Activated CD4-positive, alpha-beta T cell treated with anti-CD3 and anti-CD28 coated beads for 36 hours (primary cell): ENCODE results near the gene ELMO1. TPM values are rescaled to one million over a fixed set of nuclear protein-coding genes. Genes with fewer than 3 reads are reported as not detected.

Source experiments
- ATAC-seq: fragments of 200-7000 bp; cut with Tn5 transposase; one replicate; pipeline ENCODE4 v1.10.0; 2021; ENCODE audit warnings: mild to moderate bottlenecking, moderate library complexity
- CTCF ChIA-PET: fragments of 350-600 bp; sonication (Branson Sonifier 250); formaldehyde crosslinking; loops from one replicate; lab custom pipeline; 2021; ENCODE audit warnings: antibody characterized with exemption; lab: Charles Lee
- POLR2A ChIA-PET: fragments of 350-600 bp; sonication (Branson Sonifier 250); formaldehyde crosslinking; loops from one replicate; lab custom pipeline; 2021; ENCODE audit warnings: antibody characterized with exemption, inconsistent platforms; lab: Charles Lee
- DNase-seq: peaks from one replicate; pipeline ENCODE4 v3.0.0-alpha.2; 2020
- H3K27ac Mint-ChIP-seq: one replicate; pipeline ENCODE4 v1.8.0; 2021; ENCODE audit warnings: mixed read lengths
- H3K27me3 Mint-ChIP-seq: one replicate; pipeline ENCODE4 v1.8.0; 2021; ENCODE audit warnings: mixed read lengths
- H3K36me3 Mint-ChIP-seq: one replicate; pipeline ENCODE4 v1.8.0; 2021; ENCODE audit warnings: low read depth, mixed read lengths
- H3K4me1 Mint-ChIP-seq: one replicate; pipeline ENCODE4 v1.8.0; 2021; ENCODE audit warnings: mixed read lengths
- H3K4me3 Mint-ChIP-seq: one replicate; pipeline ENCODE4 v1.8.0; 2021; ENCODE audit warnings: mild to moderate bottlenecking, moderate library complexity, mixed read lengths
- H3K9me3 Mint-ChIP-seq: one replicate; pipeline ENCODE4 v1.8.0; 2021; ENCODE audit warnings: low read depth, mixed read lengths
- intact Hi-C, 2 experiments: fragments of 100-400 bp; cut with DNase I in 1 of 2; cut with micrococcal nuclease in 1 of 2; formaldehyde crosslinking; loops; one replicate each; pipeline versions ENCODE4 v1.14.2 to v1.15.1; 2022 to 2024; cut with DNase I, micrococcal nuclease
- total RNA-seq, 2 experiments: library from RNA; stranded (reverse); gene quantifications; one replicate each; pipeline ENCODE4 v1.2.3, GENCODE V29; 2021

The ELMO1 gene
- total RNA-seq, 2 experiments from 2014 or later: 96.2 to 173 TPM

- Mint-ChIP-seq H3K27me3 (no peaks in the 10 kb centered on the region), H3K36me3 (peaks cover 45% of the 10 kb centered on the region), H3K27ac (no peak overlapping the region), H3K9me3 (no peaks in the 10 kb centered on the region), H3K4me3 (no peak overlapping the region), H3K4me1 (peaks cover 14% of the 10 kb centered on the region)
- intact Hi-C loops: no loop called here
- ATAC-seq (no peak), DNase-seq (no peak)
- ChIA-PET CTCF (interaction anchor here (0.6 to 0.7 kb wide), 2 partner anchors 119 to 409 kb away, joined by 3 read pairs; no protein-coding TSS in a partner anchor), POLR2A (no interaction called here)
Measured at GRCh38 chr7:36898186-36898585, 550.5 kb downstream of the ELMO1 start.

GRCh38 chr7:36896956-36897590, 551.6 kb downstream of the ELMO1 start:
- H3K27me3 Mint-ChIP-seq: no peaks in the 10 kb centered on the region
- peaks cover 45% of the 10 kb centered on the region for H3K36me3 Mint-ChIP-seq
- H3K9me3 Mint-ChIP-seq: no peaks in the 10 kb centered on the region
- POLR2A ChIA-PET: no interaction called here
- no peak overlapping the region for H3K27ac Mint-ChIP-seq
- peaks cover 14% of the 10 kb centered on the region for H3K4me1 Mint-ChIP-seq
- CTCF ChIA-PET: interaction anchor here (0.6 kb wide), 1 partner anchor 101 kb away, joined by 4 read pairs; no protein-coding TSS in a partner anchor
- DNase-seq (no peak), ATAC-seq (no peak)
- intact Hi-C loops: no loop called here
- H3K4me3 Mint-ChIP-seq: no peak overlapping the region

DNA sequence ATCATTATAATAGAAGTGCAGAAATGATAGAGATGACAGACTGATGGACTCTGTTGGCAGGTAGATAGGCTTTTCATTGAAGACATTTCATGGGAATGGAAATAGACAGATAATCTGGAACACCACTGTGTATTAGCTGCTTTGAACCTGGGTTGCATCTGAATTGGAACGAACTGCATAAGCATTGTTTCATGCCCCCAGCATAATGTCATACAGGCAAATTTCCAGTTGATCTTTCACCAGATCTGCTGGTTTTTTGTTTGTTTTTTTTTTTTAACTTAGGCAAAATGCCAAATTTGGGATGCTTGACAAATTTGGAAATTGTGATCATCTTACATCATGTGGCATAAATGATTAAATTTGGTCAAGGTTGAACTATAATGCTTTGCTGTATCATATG, 552.2 kb downstream of the ELMO1 start:
- ChIA-PET POLR2A (no interaction called here), CTCF (no interaction called here)
- no peak for ATAC-seq
- no peak for DNase-seq
- Mint-ChIP-seq H3K9me3 (no peaks in the 10 kb centered on the region), H3K4me3 (no peak overlapping the region), H3K27me3 (no peaks in the 10 kb centered on the region), H3K27ac (no peak overlapping the region), H3K4me1 (peaks cover 14% of the 10 kb centered on the region), H3K36me3 (peaks cover 46% of the 10 kb centered on the region)
- intact Hi-C loops: no loop called here

GRCh38 chr7:36895192-36895591, 553.5 kb downstream of the ELMO1 start:
- Mint-ChIP-seq H3K9me3 (no peaks in the 10 kb centered on the region), H3K27me3 (no peaks in the 10 kb centered on the region), H3K36me3 (peaks cover 50% of the 10 kb centered on the region), H3K4me3 (no peak overlapping the region), H3K4me1 (peaks cover 14% of the 10 kb centered on the region), H3K27ac (no peak overlapping the region)
- intact Hi-C loops: no loop called here
- ChIA-PET CTCF (no interaction called here), POLR2A (no interaction called here)
- ATAC-seq (no peak), DNase-seq (no peak)

DNA sequence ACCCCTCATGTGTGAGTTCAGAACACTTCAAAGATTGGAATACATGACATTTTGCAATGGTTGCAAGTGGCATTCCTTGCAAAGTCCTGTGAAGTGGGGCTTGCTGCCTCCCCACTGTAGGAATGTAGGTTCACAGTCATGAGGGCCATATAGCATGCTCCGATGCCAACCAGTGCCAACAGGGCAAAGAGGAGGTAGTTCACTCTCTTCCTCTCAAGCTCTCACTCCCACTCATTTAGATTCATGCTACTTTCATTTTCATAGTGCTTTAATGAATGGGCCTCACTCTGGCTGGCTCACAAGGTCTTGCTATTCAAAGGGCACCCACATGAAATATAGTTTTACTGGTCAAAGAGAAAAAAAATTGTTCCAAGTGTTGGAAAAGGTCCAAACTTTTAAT, 554.5 kb downstream of the ELMO1 start:
- peak; percentile 90 for ATAC-seq
- Mint-ChIP-seq H3K27me3 (no peaks in the 10 kb centered on the region), H3K36me3 (peaks cover 49% of the 10 kb centered on the region), H3K4me3 (no peak overlapping the region), H3K27ac (no peak overlapping the region), H3K9me3 (no peaks in the 10 kb centered on the region), H3K4me1 (peaks cover 14% of the 10 kb centered on the region)
- ChIA-PET CTCF (no interaction called here), POLR2A (no interaction called here)
- DNase-seq: peak; percentile 15
- intact Hi-C loops: no loop called here

DNA sequence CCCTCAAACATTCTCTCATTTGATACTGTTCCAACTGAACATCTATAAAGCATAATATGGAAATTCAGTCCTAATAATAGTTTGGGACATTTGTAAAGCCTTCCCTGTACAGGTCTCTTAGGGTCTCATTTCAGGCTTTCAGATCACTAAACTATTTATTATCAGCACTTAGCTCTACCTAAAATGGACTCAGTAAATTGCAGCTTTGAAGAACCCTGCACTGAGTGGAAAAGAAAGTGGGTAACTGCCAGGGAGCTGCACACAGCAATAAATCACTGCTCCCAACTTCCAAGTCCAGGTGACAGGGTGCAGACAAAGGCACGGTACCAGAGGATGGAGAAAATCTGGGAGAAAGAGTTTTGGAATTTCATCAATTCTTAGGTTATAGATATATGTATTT, 559.5 kb downstream of the ELMO1 start:
- Mint-ChIP-seq H3K4me3 (no peak overlapping the region), H3K9me3 (no peaks in the 10 kb centered on the region)
- intact Hi-C loops: no loop called here

DNA sequence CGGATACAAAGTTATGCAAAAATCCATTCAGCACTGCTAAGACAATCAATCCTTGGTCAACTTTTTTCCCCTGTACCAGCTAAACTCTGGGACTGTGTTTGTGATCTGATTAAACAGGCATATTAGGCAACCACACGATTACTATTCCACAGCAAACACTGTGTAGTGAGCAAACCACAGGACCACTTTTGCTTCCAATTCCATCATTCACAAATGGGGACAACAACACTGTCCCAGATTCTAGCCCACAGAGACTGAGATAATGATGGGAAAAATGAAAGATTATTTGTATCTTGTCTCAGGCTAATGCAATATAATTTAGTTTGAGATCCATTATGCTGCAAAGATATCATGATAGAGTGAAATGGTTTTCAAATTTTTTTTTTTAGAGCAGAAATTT, 560.7 kb downstream of the ELMO1 start:
- Mint-ChIP-seq H3K9me3 (no peaks in the 10 kb centered on the region), H3K27ac (no peak overlapping the region), H3K4me1 (no peaks in the 10 kb centered on the region), H3K4me3 (no peak overlapping the region), H3K36me3 (peaks cover 53% of the 10 kb centered on the region), H3K27me3 (no peaks in the 10 kb centered on the region)
- CTCF ChIA-PET: no interaction called here
- intact Hi-C loops: no loop called here
- POLR2A ChIA-PET: no interaction called here
- DNase-seq (no peak), ATAC-seq (no peak)

More for the DNA sequence above, 559.5 kb downstream of the ELMO1 start:
- Mint-ChIP-seq H3K36me3 (peaks cover 65% of the 10 kb centered on the region), H3K27ac (no peak overlapping the region), H3K27me3 (no peaks in the 10 kb centered on the region), H3K4me1 (peaks cover 7% of the 10 kb centered on the region)
- DNase-seq: no peak
- ATAC-seq: no peak
- ChIA-PET CTCF (interaction anchor here (2.0 kb wide), 1 partner anchor 9 kb away, joined by 4 read pairs; no protein-coding TSS in a partner anchor), POLR2A (no interaction called here)

GRCh38 chr7:36887233-36887632, 561.4 kb downstream of the ELMO1 start:
- no peak for ATAC-seq
- H3K27ac Mint-ChIP-seq: no peak overlapping the region
- H3K27me3 Mint-ChIP-seq: no peaks in the 10 kb centered on the region
- POLR2A ChIA-PET: no interaction called here
- H3K36me3 Mint-ChIP-seq: peaks cover 51% of the 10 kb centered on the region
- DNase-seq: no peak
- CTCF ChIA-PET: interaction anchor here (0.8 kb wide), 1 partner anchor 19 kb away, joined by 3 read pairs; no protein-coding TSS in a partner anchor
- no peaks in the 10 kb centered on the region for H3K9me3 Mint-ChIP-seq
- H3K4me1 Mint-ChIP-seq: no peaks in the 10 kb centered on the region
- H3K4me3 Mint-ChIP-seq: no peak overlapping the region
- intact Hi-C loops: no loop called here

DNA sequence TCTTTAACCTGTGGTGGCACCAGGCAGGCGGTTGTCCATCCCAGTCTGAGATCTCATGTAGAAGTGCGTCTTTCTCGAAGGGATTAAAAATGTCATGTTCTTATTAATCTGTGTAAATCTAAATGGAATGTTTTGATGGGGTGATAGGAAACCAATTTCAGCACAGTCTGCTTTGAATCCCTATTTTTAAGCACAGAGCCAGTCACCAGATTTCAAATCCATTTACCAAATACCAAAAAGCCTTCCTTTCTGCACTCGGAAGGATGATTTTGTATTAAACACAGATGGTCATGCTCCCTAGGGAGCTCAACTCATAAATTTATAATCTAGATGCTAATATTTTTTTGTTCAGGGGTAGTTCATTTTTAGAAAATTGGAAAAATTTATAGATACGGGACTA, 563.8 kb downstream of the ELMO1 start:
- intact Hi-C loops: no loop called here
- no peak for DNase-seq
- ATAC-seq: no peak
- H3K9me3 Mint-ChIP-seq: no peaks in the 10 kb centered on the region
- no peaks in the 10 kb centered on the region for H3K27me3 Mint-ChIP-seq
- peaks cover 47% of the 10 kb centered on the region for H3K36me3 Mint-ChIP-seq
- no peaks in the 10 kb centered on the region for H3K4me1 Mint-ChIP-seq
- H3K27ac Mint-ChIP-seq: no peak overlapping the region
- H3K4me3 Mint-ChIP-seq: no peak overlapping the region
- POLR2A ChIA-PET: no interaction called here
- CTCF ChIA-PET: interaction anchor here (0.6 to 1.2 kb wide), 5 partner anchors 22 to 1665 kb away, joined by 3 to 4 read pairs (median 3); no protein-coding TSS in a partner anchor

GRCh38 chr7:36884351-36884750, 564.3 kb downstream of the ELMO1 start:
- H3K4me1 Mint-ChIP-seq: no peaks in the 10 kb centered on the region

DNA sequence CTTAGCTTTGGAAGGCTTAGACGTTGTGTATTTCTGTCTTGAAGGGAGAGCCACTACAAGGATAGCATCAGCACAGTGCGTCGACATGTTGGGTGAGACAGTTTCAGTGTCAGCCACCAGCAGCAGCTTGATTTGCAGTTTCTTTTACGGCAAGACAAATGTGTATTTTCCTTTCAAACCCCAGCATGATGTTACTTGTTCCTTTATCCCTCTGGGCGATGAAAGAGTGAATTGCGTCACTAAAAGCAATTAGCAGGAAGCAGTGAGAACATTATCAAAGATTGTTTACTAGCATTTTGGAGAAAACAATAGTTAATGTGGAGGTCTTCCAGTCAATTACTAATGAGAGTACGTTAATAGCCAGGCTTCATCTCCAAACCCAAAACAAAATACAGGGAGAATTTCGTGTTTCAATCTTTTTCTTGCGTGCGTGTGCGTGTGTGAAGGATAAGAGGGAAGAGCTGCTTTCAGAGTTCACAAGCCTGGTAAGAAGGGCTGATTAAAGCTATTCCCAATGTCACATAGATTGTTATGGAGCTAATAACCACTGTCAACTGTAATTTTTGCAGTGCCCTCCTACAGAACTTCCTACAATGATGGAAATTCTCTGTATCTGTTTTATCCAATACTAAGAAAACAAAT, 567.3 kb downstream of the ELMO1 start:
- no peak for ATAC-seq
- CTCF ChIA-PET: no interaction called here

More at GRCh38 chr7:36884351-36884750, 564.3 kb downstream of the ELMO1 start:
- H3K27ac Mint-ChIP-seq: no peak overlapping the region
- ChIA-PET POLR2A (no interaction called here), CTCF (interaction anchor here (0.6 to 1.2 kb wide), 5 partner anchors 22 to 1666 kb away, joined by 3 to 4 read pairs (median 3); no protein-coding TSS in a partner anchor)
- intact Hi-C loops: no loop called here
- DNase-seq (no peak), ATAC-seq (no peak)
- H3K9me3 Mint-ChIP-seq: no peaks in the 10 kb centered on the region
- no peak overlapping the region for H3K4me3 Mint-ChIP-seq
- no peaks in the 10 kb centered on the region for H3K27me3 Mint-ChIP-seq
- peaks cover 49% of the 10 kb centered on the region for H3K36me3 Mint-ChIP-seq

DNA sequence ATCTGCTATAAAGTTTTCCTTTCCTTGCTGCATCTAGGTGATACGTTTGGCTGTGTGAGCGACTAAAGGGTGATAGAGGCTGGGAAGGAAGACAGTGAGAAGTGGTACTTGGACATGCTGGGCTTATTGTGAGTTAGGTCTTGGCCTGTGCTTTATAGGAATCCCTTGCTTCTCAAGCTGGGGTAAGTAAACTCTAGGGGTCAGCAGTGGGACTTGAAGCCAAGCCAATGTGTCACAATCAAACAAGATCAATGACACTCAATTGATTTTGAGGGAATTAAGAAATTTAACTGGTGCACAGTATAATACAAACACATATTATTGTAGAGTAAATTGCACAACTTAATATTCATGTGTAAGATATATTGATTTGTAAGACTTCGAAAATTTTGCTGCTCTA, 568.6 kb downstream of the ELMO1 start:
- intact Hi-C loops: no loop called here
- ChIA-PET CTCF (interaction anchor here (0.9 kb wide), 1 partner anchor 9 kb away, joined by 4 read pairs; no protein-coding TSS in a partner anchor), POLR2A (no interaction called here)
- DNase-seq (no peak), ATAC-seq (no peak)
- no peak overlapping the region for H3K27ac Mint-ChIP-seq
- H3K36me3 Mint-ChIP-seq: peaks cover 49% of the 10 kb centered on the region
- no peaks in the 10 kb centered on the region for H3K9me3 Mint-ChIP-seq
- no peak overlapping the region for H3K4me3 Mint-ChIP-seq
- H3K4me1 Mint-ChIP-seq: peaks cover 2% of the 10 kb centered on the region
- H3K27me3 Mint-ChIP-seq: no peaks in the 10 kb centered on the region

More for the DNA sequence above, 567.3 kb downstream of the ELMO1 start:
- DNase-seq: no peak
- Mint-ChIP-seq H3K4me3 (no peak overlapping the region), H3K27ac (no peak overlapping the region), H3K36me3 (peaks cover 48% of the 10 kb centered on the region), H3K9me3 (no peaks in the 10 kb centered on the region), H3K4me1 (peaks cover 2% of the 10 kb centered on the region), H3K27me3 (no peaks in the 10 kb centered on the region)
- intact Hi-C loops: no loop called here
- POLR2A ChIA-PET: no interaction called here
